ENCODE measurements around the gene SNED1.
"Not testable (repeated sequence)": the region's sequence is repeated elsewhere in the genome, so short reads cannot be mapped to it uniquely, and the experiment has no call there.

Gene SNED1

DNA sequence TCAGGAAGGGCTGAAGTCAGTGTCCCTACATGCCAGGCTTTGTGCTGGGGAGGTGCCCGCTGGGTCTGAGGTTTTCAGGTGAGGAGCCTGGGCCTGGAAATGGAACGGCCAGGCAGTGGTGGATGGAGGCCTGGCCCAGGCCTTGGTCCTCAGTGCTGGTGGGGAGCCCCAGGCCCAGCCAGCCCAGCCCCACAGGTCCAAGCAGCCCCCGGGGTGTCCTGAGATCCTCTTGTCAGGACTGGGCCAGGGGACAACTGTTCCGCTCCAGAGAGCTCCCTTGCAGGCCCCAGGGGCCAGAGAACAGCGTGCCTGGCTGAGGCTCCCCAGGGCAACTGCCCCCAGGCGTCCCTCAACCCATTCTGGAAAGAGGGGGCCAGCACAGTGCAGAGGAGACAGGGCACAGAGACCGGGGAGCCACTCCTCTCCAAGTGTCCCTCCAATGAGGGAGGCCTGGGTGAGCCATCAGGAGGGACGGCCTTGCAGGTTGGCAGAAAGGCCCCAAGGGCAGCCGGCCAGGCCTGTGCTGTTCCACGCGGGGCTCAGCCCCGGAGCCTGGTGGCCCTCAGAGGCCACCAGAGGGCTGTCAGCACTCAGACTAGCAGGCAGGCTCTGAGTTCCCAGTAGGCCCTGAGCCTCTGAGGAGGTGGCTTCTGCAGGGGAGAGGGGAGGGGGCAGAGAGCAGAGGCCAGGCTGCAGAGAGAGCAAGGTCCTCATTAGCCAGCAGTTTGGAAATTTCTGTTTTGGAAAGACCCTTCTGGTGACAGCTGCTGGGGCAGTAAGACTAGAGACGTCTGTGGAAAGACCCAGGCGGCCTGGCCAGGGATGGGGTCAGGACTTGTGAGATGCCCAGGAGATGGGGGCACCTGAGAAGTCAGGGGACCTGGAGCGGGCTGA lies 29.4 kb upstream of the SNED1 start:
- no peaks in the 10 kb centered on the region for H3K27me3 ChIP-seq (ENCODE audit: control insufficient read depth, insufficient read depth, low read length)
- H3K4me1 ChIP-seq (ENCODE audit: control insufficient read depth, low read depth, low read length) = no peaks in the 10 kb centered on the region

DNA sequence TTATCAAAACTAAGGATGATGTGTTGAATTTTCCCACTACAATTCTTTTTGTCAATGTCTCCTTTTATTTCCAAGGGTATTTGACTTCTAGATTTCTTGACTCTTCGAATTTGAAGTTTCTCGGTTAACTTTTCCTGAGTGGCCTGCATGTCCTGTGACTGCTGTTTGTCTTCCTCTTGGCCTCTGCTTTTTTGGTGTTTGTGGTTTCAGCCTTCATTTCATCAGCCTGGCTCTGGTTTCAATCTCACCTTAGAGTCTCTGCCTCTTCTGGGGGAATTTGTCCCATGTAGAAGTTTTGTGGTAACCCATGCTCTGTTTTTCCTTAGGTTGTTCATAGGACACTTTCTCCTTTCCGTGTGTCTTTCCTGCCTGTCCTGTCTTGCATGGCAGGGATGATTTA lies 28.3 kb upstream of the SNED1 start:
- no peaks in the 10 kb centered on the region for H3K27me3 ChIP-seq (ENCODE audit: control insufficient read depth, insufficient read depth, low read length)
- H3K4me1 ChIP-seq (ENCODE audit: control insufficient read depth, low read depth, low read length) = no peaks in the 10 kb centered on the region

More for the DNA sequence above, 29.4 kb upstream of the SNED1 start:
- Histone ChIP-seq H3K4me3 (ENCODE audit: low read length) (no peak overlapping the region), H3K36me3 (ENCODE audit: control insufficient read depth, low read depth, low read length) (no peaks in the 10 kb centered on the region), H3K27ac (ENCODE audit: low read length) (no peak overlapping the region), H3K9ac (ENCODE audit: low read length) (no peak overlapping the region), H3K9me3 (ENCODE audit: control insufficient read depth, low read depth, low read length) (no peaks in the 10 kb centered on the region)

DNA sequence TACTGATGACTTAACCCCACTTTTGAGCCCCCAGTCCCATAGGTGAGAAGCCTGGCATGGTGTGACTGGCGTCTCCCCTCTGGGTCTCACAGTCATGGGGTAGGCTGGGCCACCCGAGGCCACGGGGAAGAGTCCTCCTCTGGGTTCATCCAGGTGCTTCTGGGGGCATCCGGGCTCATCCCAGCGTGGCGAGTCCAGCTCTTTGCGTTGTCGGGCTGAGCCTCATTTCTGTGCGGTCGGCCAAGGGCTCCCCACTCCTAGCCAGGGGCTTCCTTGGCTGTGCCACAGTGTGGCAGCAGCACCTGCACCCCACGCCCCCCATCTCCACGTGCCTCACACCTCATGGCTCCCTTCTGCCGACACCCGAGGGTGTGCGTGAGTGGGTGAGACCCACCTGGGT lies 27.6 kb upstream of the SNED1 start:
- H3K9ac ChIP-seq (ENCODE audit: low read length) = no peak overlapping the region
- no peak overlapping the region for H3K4me3 ChIP-seq (ENCODE audit: low read length)
- H3K27me3 ChIP-seq (ENCODE audit: control insufficient read depth, insufficient read depth, low read length) = no peaks in the 10 kb centered on the region
- no peak overlapping the region for H3K27ac ChIP-seq (ENCODE audit: low read length)
- H3K9me3 ChIP-seq (ENCODE audit: control insufficient read depth, low read depth, low read length) = no peaks in the 10 kb centered on the region
- H3K36me3 ChIP-seq (ENCODE audit: control insufficient read depth, low read depth, low read length) = no peaks in the 10 kb centered on the region
- H3K4me1 ChIP-seq (ENCODE audit: control insufficient read depth, low read depth, low read length) = no peaks in the 10 kb centered on the region

More for the DNA sequence above, 28.3 kb upstream of the SNED1 start:
- H3K9me3 ChIP-seq (ENCODE audit: control insufficient read depth, low read depth, low read length) = no peaks in the 10 kb centered on the region
- no peak overlapping the region for H3K9ac ChIP-seq (ENCODE audit: low read length)
- no peak overlapping the region for H3K4me3 ChIP-seq (ENCODE audit: low read length)
- H3K27ac ChIP-seq (ENCODE audit: low read length) = no peak overlapping the region
- H3K36me3 ChIP-seq (ENCODE audit: control insufficient read depth, low read depth, low read length) = no peaks in the 10 kb centered on the region

DNA sequence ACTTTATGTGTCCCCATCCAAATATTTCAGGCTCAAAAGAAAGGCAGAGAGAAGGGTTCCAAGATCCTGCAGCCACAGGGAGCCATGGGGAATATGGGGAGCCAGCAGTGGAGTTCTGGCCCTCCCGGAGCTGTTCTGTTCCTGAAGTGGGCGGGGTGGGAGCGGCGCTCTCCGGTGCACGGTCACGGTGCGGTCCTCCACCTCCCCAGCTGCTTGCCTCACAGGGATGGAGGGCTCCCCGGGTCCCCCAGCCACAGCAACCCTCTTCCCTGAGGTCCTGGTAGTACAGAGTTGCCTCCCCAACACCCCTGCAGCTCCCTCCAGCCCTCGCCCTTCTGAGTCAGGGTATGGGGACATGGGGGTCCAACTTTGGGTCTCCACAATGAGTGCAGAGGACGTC lies 26.2 kb upstream of the SNED1 start:
- Histone ChIP-seq H3K4me3 (ENCODE audit: low read length) (no peak overlapping the region), H3K27ac (ENCODE audit: low read length) (no peak overlapping the region), H3K9ac (ENCODE audit: low read length) (no peak overlapping the region), H3K36me3 (ENCODE audit: control insufficient read depth, low read depth, low read length) (no peaks in the 10 kb centered on the region), H3K9me3 (ENCODE audit: control insufficient read depth, low read depth, low read length) (no peaks in the 10 kb centered on the region), H3K4me1 (ENCODE audit: control insufficient read depth, low read depth, low read length) (no peaks in the 10 kb centered on the region), H3K27me3 (ENCODE audit: control insufficient read depth, insufficient read depth, low read length) (no peaks in the 10 kb centered on the region)

DNA sequence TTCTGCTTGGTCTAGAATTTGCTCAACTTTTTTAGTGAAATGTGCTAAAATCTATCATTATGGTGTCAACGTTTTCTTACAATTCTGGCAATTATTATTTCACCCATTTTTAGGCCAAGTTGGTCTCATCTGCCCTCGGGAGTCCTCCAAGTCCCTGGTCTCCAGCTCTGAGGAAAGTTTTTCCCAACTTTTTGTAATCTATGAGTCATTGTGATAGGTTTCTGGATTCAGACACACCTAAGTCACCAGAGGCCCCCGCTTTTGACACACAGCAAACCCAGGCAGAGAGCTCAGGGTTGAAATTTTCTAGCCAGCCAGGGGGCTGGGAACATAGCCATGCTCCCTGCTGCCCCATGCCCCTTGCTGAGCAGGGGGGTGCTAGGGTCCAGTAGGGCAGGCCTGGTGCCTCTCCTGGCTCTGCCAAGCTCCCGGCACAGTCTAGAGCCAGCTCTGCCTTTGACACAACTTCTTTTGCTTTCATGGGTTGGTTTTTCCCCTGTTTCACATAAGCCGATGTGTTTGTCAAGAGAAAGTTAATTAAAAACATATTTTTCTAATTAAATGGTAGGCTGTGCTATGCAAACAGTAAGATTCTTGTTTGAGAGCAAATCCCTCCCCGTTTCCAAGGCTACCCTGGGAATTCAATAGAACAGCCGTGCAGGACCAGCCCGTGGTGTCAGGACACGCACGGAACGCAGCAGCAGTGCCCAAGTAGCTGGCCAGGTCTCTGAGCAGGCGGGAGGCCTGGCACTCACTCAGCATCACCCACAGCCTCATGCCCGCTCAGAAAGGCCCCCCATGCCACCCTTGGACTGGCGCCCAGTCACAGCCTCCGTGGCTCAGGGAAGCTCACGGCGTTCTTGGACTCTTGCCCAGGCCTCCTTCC lies 25.5 kb upstream of the SNED1 start:
- H3K4me1 ChIP-seq (ENCODE audit: control insufficient read depth, low read depth, low read length) = no peaks in the 10 kb centered on the region
- H3K9me3 ChIP-seq (ENCODE audit: control insufficient read depth, low read depth, low read length) = no peaks in the 10 kb centered on the region
- no peak overlapping the region for H3K27ac ChIP-seq (ENCODE audit: low read length)
- no peak overlapping the region for H3K9ac ChIP-seq (ENCODE audit: low read length)
- H3K27me3 ChIP-seq (ENCODE audit: control insufficient read depth, insufficient read depth, low read length) = no peaks in the 10 kb centered on the region
- H3K4me3 ChIP-seq (ENCODE audit: low read length) = no peak overlapping the region
- no peaks in the 10 kb centered on the region for H3K36me3 ChIP-seq (ENCODE audit: control insufficient read depth, low read depth, low read length)

DNA sequence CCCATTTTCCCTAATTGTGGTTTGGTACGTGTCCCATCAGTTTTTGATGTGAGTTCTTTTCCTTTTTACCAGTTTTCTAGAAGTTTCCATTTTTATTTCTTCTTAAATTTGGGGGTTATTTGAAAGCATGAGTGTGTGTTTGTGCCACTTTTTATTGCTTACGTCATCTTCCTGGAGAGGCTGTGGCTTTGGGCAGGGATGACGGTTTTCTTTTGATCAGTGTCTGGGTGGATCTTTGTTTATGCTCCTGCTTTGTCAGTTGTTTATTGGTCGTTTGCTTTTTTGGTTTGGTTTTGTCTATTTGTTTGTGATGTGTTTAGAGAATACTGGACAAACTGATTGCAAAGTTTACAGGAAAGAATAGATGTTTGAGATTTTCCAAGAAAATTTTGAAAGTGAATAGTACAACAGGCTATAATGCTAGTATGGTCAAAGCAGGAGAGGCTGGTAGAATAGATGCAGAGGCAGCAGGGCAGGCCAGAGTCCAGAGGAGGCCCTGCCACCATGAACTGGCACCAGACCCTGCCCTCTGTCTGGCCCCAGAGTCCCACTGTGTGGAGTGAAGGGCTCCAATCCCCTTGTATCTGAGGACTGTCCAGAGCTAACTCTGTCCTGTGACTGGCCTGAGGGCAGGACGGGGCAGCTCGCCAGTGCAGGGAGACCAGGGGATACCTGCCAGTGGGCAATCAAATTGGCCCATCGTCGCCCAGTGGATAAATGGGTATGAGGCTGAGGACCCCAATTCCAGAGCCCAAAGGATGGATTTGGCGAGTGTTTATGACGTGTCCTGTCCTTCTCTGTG lies 23.4 kb upstream of the SNED1 start:
- Histone ChIP-seq H3K4me1 (ENCODE audit: control insufficient read depth, low read depth, low read length) (no peaks in the 10 kb centered on the region), H3K27me3 (ENCODE audit: control insufficient read depth, insufficient read depth, low read length) (no peaks in the 10 kb centered on the region), H3K9me3 (ENCODE audit: control insufficient read depth, low read depth, low read length) (no peaks in the 10 kb centered on the region), H3K36me3 (ENCODE audit: control insufficient read depth, low read depth, low read length) (no peaks in the 10 kb centered on the region), H3K9ac (ENCODE audit: low read length) (no peak overlapping the region), H3K27ac (ENCODE audit: low read length) (no peak overlapping the region), H3K4me3 (ENCODE audit: low read length) (no peak overlapping the region)

DNA sequence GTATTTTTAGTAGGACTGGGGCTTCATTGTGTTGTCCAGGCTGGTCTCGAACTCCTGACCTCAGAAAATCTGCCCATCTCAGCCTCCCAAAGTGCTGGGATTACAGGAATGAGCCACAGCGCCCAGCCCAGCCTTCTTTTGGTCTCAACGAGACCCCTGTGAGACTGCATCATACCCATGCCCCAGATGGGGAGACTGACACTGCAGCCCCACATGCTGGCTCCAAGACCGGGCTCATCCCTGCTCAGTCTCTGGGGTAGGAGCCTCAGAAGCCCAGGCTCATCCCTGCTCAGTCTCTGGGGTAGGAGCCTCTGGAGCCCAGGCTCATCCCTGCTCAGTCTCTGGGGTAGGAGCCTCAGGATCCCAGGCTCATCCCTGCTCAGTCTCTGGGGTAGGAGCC lies 22.5 kb upstream of the SNED1 start:
- not testable (repeated sequence) for H3K36me3 ChIP-seq (ENCODE audit: control insufficient read depth, low read depth, low read length); H3K4me3 ChIP-seq (ENCODE audit: low read length); H3K9ac ChIP-seq (ENCODE audit: low read length); H3K27me3 ChIP-seq (ENCODE audit: control insufficient read depth, insufficient read depth, low read length); H3K4me1 ChIP-seq (ENCODE audit: control insufficient read depth, low read depth, low read length); H3K9me3 ChIP-seq (ENCODE audit: control insufficient read depth, low read depth, low read length); H3K27ac ChIP-seq (ENCODE audit: low read length)

DNA sequence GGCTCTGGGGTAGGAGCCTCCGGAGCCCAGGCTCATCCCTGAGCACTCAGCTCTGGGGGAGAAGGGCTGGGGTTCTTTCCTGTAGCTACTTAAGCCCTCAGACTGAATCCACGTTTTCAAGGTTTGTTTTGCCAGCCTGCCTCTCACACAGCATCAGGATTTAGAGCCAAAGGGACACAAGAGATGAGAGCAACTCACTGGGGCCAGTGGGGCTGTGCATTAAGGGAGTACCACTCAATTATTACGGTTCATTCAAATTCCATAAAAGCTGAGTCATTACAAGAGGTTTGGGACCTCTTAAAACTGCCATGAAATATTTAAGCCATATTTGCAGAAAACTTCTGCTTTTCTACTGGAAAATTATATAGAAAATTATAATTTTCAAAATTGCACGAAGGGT lies 17.1 kb upstream of the SNED1 start:
- H3K36me3 ChIP-seq (ENCODE audit: control insufficient read depth, low read depth, low read length) = no peaks in the 10 kb centered on the region
- H3K9ac ChIP-seq (ENCODE audit: low read length) = no peak overlapping the region
- H3K9me3 ChIP-seq (ENCODE audit: control insufficient read depth, low read depth, low read length) = no peaks in the 10 kb centered on the region
- H3K27me3 ChIP-seq (ENCODE audit: control insufficient read depth, insufficient read depth, low read length) = peaks cover 14% of the 10 kb centered on the region
- no peak overlapping the region for H3K4me3 ChIP-seq (ENCODE audit: low read length)
- no peak overlapping the region for H3K27ac ChIP-seq (ENCODE audit: low read length)
- no peaks in the 10 kb centered on the region for H3K4me1 ChIP-seq (ENCODE audit: control insufficient read depth, low read depth, low read length)

DNA sequence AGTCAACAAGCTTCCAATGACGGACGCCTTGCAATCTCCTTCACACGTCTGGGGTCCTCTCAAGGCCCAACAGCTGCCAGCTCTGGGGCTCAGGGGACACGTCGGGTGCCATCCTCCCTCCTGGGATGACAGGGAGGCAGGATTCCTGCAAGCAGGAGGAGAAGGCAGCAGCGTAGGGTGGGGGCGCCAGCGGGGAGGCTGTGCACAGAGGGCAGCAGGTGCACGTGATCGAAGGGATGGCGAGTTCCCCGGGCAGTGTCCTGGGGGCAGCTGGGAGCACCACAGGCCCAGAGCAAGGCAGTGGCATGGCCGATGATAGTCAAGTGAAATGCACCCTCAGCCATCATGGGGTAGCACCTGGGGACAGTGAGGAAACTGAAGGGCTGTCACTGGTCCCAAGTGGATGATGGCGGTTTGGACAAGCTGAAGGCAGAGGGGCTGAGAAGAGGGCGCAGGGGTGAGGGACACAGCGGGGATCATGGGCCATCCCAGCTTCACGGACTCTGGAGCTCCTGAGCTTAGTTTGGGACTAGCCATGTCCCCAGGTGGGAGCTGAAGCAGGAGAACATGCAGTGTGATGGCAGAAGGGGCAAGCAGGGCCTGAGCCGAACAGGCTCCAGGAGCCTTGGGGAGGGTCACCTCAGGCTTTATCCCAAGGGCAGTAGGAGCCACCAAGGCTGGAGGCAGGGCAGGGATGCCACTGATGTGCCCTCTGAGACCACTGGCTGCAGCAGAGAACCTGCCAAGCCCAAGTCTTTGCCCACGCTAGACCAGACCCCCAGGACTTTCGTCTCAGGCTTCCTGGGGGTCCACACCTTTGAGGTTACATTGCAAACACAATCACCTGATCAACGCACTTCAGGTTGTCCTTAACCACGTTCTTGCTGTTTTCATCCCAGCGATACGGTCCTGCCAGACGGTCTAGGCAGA lies 16.3 kb upstream of the SNED1 start:
- Histone ChIP-seq H3K27ac (ENCODE audit: low read length) (no peak overlapping the region), H3K4me1 (ENCODE audit: control insufficient read depth, low read depth, low read length) (no peaks in the 10 kb centered on the region), H3K36me3 (ENCODE audit: control insufficient read depth, low read depth, low read length) (no peaks in the 10 kb centered on the region), H3K4me3 (ENCODE audit: low read length) (no peak overlapping the region), H3K9me3 (ENCODE audit: control insufficient read depth, low read depth, low read length) (no peaks in the 10 kb centered on the region), H3K27me3 (ENCODE audit: control insufficient read depth, insufficient read depth, low read length) (peaks cover 14% of the 10 kb centered on the region), H3K9ac (ENCODE audit: low read length) (no peak overlapping the region)

DNA sequence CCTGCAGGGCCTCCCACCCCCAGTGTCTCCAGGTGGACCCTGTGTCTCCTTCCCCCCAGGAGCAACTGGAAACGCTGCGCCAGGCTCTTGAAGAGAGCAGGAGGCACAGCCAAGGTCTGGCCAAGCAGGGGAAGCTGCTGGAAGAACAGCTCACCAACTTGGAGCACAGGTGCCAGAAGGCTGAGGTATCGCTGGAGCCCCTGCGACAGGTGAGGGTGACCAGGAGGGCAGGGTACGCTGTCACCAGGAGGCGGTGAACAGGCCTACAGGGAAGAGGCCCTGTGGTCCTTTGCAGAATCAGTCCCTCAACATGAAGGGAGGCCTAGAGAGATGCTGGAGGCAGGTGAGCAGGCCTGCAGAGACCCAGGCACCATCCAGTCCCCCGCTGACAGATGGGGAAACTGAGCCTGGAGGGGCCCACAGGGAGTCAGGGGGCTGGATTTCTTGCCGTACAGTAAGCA lies 15.6 kb upstream of the SNED1 start:
- H3K4me1 ChIP-seq (ENCODE audit: control insufficient read depth, low read depth, low read length) = no peaks in the 10 kb centered on the region
- H3K4me3 ChIP-seq (ENCODE audit: low read length) = no peak overlapping the region
- H3K36me3 ChIP-seq (ENCODE audit: control insufficient read depth, low read depth, low read length) = no peaks in the 10 kb centered on the region
- no peak overlapping the region for H3K9ac ChIP-seq (ENCODE audit: low read length)
- peaks cover 14% of the 10 kb centered on the region for H3K27me3 ChIP-seq (ENCODE audit: control insufficient read depth, insufficient read depth, low read length)
- no peak overlapping the region for H3K27ac ChIP-seq (ENCODE audit: low read length)
- H3K9me3 ChIP-seq (ENCODE audit: control insufficient read depth, low read depth, low read length) = no peaks in the 10 kb centered on the region

All from iPS-18a (cell line).